ENCODE data around the gene SACS. TPM values are rescaled to one million over a fixed set of nuclear protein-coding genes. Genes with fewer than 3 reads are reported as not detected.

The SACS gene
- total RNA-seq: 21.4 and 22.0 TPM in 2 replicates
- 18.4 TPM for total RNA-seq (2013)
- 6.7 and 6.8 TPM in 2 replicates for polyA plus RNA-seq
- 20.0 and 21.2 TPM in 2 replicates for polyA minus RNA-seq

- Histone ChIP-seq H3K4me1 (ENCODE audit: control insufficient read depth in 2 of 2, insufficient read depth in 2 of 2, low read length in 2 of 2) (peaks cover 6% of the 10 kb centered on the region in 2 donors), H4K20me1 (ENCODE audit: control insufficient read depth, insufficient read depth, low read length, poor library complexity, severe bottlenecking) (no peaks in the 10 kb centered on the region), H2AFZ (ENCODE audit: insufficient read depth, low read depth, low read length, poor library complexity, severe bottlenecking) (peak within 1 kb of the TSS; percentile 27), H3K4me2 (replicated peaks; ENCODE audit: low read depth, low read length, poor library complexity, severe bottlenecking) (peak within 1 kb of the TSS; percentile 37), H3K27me3 (replicated peaks in 1 of 4; ENCODE audit: control extremely low read depth in 1 of 4, control insufficient read depth in 3 of 4, insufficient read depth in 4 of 4, low read length in 3 of 4) (peaks cover 0 to 19% (median 14%) of the 10 kb centered on the region in 4 experiments), H3K4me3 (ENCODE audit: control extremely low read depth in 1 of 5, extremely low read depth in 1 of 5, insufficient read depth in 1 of 5, low read depth in 2 of 5, low read length in 4 of 5) (no peak within 1 kb of the TSS), H3K79me2 (ENCODE audit: control insufficient read depth, insufficient read depth, low read length) (no peaks in the 10 kb centered on the region), H3K9me3 (ENCODE audit: control extremely low read depth in 1 of 3, control insufficient read depth in 2 of 3, insufficient read depth in 1 of 3, low read length in 2 of 3) (no peaks in the 10 kb centered on the region), H3K27ac (ENCODE audit: low read length in 2 of 2) (no peak within 1 kb of the TSS), H3K9ac (ENCODE audit: low read length) (no peak within 1 kb of the TSS), H3K36me3 (replicated peaks in 1 of 2; ENCODE audit: control extremely low read depth in 1 of 2, control insufficient read depth in 1 of 2, extremely low read depth in 1 of 2, insufficient read depth in 2 of 2, low read length in 1 of 2) (no peaks in the 10 kb centered on the region)
- Mint-ChIP-seq H3K27ac (no peak within 1 kb of the TSS), H3K4me1 (peaks cover 11% of the 10 kb centered on the region), H3K4me3 (peak within 1 kb of the TSS; percentile 14), H3K9me3 (ENCODE audit: insufficient read depth) (no peaks in the 10 kb centered on the region), H3K27me3 (peaks cover 50% of the 10 kb centered on the region)
- no peak for TF ChIP-seq EZH2 (IDR thresholded peaks at IDR 0.05; ENCODE audit: borderline replicate concordance, insufficient read depth, low read depth, low read length, poor library complexity, severe bottlenecking)
- no peak for TF ChIP-seq CTCF (IDR thresholded peaks at IDR 0.05)
- intact Hi-C loops (cut with micrococcal nuclease): no loop called here
- 15% methylated on average over 20 of the region's 26 CpGs for whole genome bisulfite sequencing (ENCODE audit: insufficient coverage)
- ChIA-PET POLR2A (interaction anchor here (0.6 kb wide), 1 partner anchor 25 kb away, joined by 9 read pairs; no protein-coding TSS in a partner anchor), CTCF (interaction anchor here (0.9 kb wide), 1 partner anchor 34 kb away, joined by 3 read pairs; no protein-coding TSS in a partner anchor)
- no peak for DNase-seq
- no peak for ATAC-seq (ENCODE audit: low read depth)
Measured at GRCh38 chr13:23433171-23434153, at the start of gene SACS. TSS of gene SACS (minus strand) at chr13:23433702. CDS start at chr13:23411239, 22,463 bp downstream.
